Panc1 (cell line): Measurements from ENCODE around the gene CGA. TPM values are rescaled to one million over a fixed set of nuclear protein-coding genes. Genes with fewer than 3 reads are reported as not detected.

Source experiments
- ATAC-seq: fragments of 200-7000 bp; cut with Tn5 transposase; 2 replicates; pipeline ENCODE4 v1.9.1; 2020; ENCODE audit warnings: mild to moderate bottlenecking, moderate library complexity
- BruUV-seq: library from RNA; stranded (reverse); fragments of 400-500 nt; replicated peaks from 2 replicates; lab custom pipeline; 2021; lab: Mats Ljungman, UMichigan
- CTCF ChIA-PET: fragments of 300-600 bp; sonication (Branson Sonifier 250); formaldehyde crosslinking; loops from one replicate; lab custom pipeline; 2022; ENCODE audit warnings: antibody characterized with exemption; lab: Charles Lee
- POLR2A ChIA-PET: fragments of 300-600 bp; sonication (Branson Sonifier 250); formaldehyde crosslinking; loops from one replicate; lab custom pipeline; 2022; ENCODE audit warnings: antibody characterized with exemption; lab: Charles Lee
- DNase-seq: peaks from one replicate; pipeline ENCODE4 v3.0.0-alpha.2; 2010; ENCODE audit warnings: low read depth, low spot score
- H3K27ac ChIP-seq: 2 replicates; pipeline ENCODE4 v1.5.1; 2011; ENCODE audit warnings: mild to moderate bottlenecking, low read length, inconsistent platforms
- H3K27me3 ChIP-seq: fragments of 200-500 bp; sonication (Bioruptor generic); 2 replicates; pipeline ENCODE4 v1.6.0; 2014; ENCODE audit warnings: low read length, inconsistent platforms; ENCODE audit not compliant: control insufficient read depth, insufficient read depth
- H3K36me3 ChIP-seq: fragments of 200-500 bp; sonication (Bioruptor generic); 2 replicates; pipeline ENCODE4 v1.5.1; 2014; ENCODE audit warnings: inconsistent platforms, mild to moderate bottlenecking, low read length, moderate library complexity; ENCODE audit not compliant: control insufficient read depth, insufficient read depth
- H3K4me1 ChIP-seq: 2 replicates; pipeline ENCODE4 v1.5.1; 2011; ENCODE audit warnings: inconsistent platforms, mild to moderate bottlenecking, low read length, moderate library complexity; ENCODE audit not compliant: control insufficient read depth, insufficient read depth
- H3K4me3 ChIP-seq, 2 experiments: 2 replicates each; pipeline ENCODE4 v1.5.1; 2011 to 2012; ENCODE audit warnings: low read depth in 2 of 2, low read length in 2 of 2, mild to moderate bottlenecking in 2 of 2, inconsistent platforms in 1 of 2, moderate library complexity in 1 of 2
- H3K9me3 ChIP-seq: fragments of 200-500 bp; sonication (Bioruptor generic); 2 replicates; pipeline ENCODE4 v1.5.1; 2014; ENCODE audit warnings: low read depth, mild to moderate bottlenecking, inconsistent platforms, low read length, moderate library complexity; ENCODE audit not compliant: control insufficient read depth, insufficient read depth
- CTCF ChIP-seq: fragments of 450-650 bp; IDR thresholded peaks from 2 replicates; pipeline ENCODE4 v1.5.1; 2017; ENCODE audit warnings: mild to moderate bottlenecking
- POLR2AphosphoS5 ChIP-seq: IDR thresholded peaks from 2 replicates; pipeline ENCODE4 v1.6.1; 2012; ENCODE audit warnings: mild to moderate bottlenecking, low read depth, low read length, moderate library complexity
- REST ChIP-seq, 2 experiments: IDR thresholded peaks; 2 replicates each; pipeline ENCODE4 v1.6.1; 2011 to 2012; ENCODE audit warnings: low read depth in 2 of 2, control low read depth in 1 of 2, low read length in 1 of 2, mild to moderate bottlenecking in 1 of 2, moderate library complexity in 1 of 2; ENCODE audit not compliant: insufficient read depth in 1 of 2
- SIN3A ChIP-seq: IDR thresholded peaks from 2 replicates; pipeline ENCODE4 v1.6.1; 2012; ENCODE audit warnings: low read depth, mild to moderate bottlenecking, low read length, moderate library complexity, borderline replicate concordance; ENCODE audit not compliant: insufficient read depth
- TCF7L2 ChIP-seq: IDR thresholded peaks from 2 replicates; pipeline ENCODE4 v1.6.1; 2011; ENCODE audit warnings: mild to moderate bottlenecking, low read depth, low read length, inconsistent platforms
- in situ Hi-C: cut with HindIII; loops from 2 replicates; pipeline ENCODE4 v1.10.0; 2016; ENCODE audit warnings: low sequenced_read_pairs, low pct_unique_long_range_greater_than_20kb
- intact Hi-C: fragments of 100-400 bp; cut with micrococcal nuclease; formaldehyde crosslinking; loops from one replicate; pipeline ENCODE4 v1.10.0; 2022; ENCODE audit not compliant: unreplicated experiment
- total RNA-seq: library from RNA; stranded (reverse); gene quantifications from one replicate; pipeline ENCODE4 v1.2.1, GENCODE V29; 2021; ENCODE audit not compliant: unreplicated experiment

The CGA gene
- total RNA-seq, 1 experiment from 2014 or later: not detected

GRCh38 chr6:87136963-87137362 is 42.1 kb upstream of the CGA start:
- DNase-seq (no peak), ATAC-seq (no peak)
- in situ Hi-C loops (no loop called here), intact Hi-C loops (loop anchor here (5.0 kb wide), 2 partner anchors 100 to 255 kb away; no protein-coding TSS in a partner anchor)
- TF ChIP-seq TCF7L2 (no peak), POLR2AphosphoS5 (no peak), REST (IDR thresholded peaks at IDR 0.05; ENCODE audit: insufficient read depth in 1 of 2, low read depth in 2 of 2, low read length in 1 of 2) (no peak), SIN3A (no peak), CTCF (no peak)
- H3K36me3 ChIP-seq: no peaks in the 10 kb centered on the region
- no peaks in the 10 kb centered on the region for H3K9me3 ChIP-seq
- POLR2A ChIA-PET: no interaction called here
- H3K4me3 ChIP-seq: no peak overlapping the region
- no peak overlapping the region for H3K27ac ChIP-seq
- no TSS peak for BruUV-seq
- no peaks in the 10 kb centered on the region; the same call in 1 of the 2 replicates for H3K27me3 ChIP-seq
- CTCF ChIA-PET: interaction anchor here (0.6 kb wide), 1 partner anchor 904 kb away, joined by 9 read pairs; no protein-coding TSS in a partner anchor
- H3K4me1 ChIP-seq: no peaks in the 10 kb centered on the region

- in situ Hi-C loops (no loop called here), intact Hi-C loops (no loop called here)
- no peak for DNase-seq
Measured at GRCh38 chr6:87127737-87128136, 32.8 kb upstream of the CGA start.

GRCh38 chr6:87126501-87126900 is 31.6 kb upstream of the CGA start:
- Histone ChIP-seq H3K27ac (no peak overlapping the region), H3K36me3 (no peaks in the 10 kb centered on the region), H3K27me3 (peaks cover 2% of the 10 kb centered on the region; the same call in 1 of the 2 replicates), H3K9me3 (no peaks in the 10 kb centered on the region), H3K4me3 (no peak overlapping the region), H3K4me1 (no peaks in the 10 kb centered on the region)
- DNase-seq: no peak
- in situ Hi-C loops: no loop called here
- TF ChIP-seq POLR2AphosphoS5: no peak
- TF ChIP-seq CTCF: no peak
- no peak for TF ChIP-seq TCF7L2
- TF ChIP-seq SIN3A: no peak
- ChIA-PET CTCF (no interaction called here), POLR2A (no interaction called here)
- no TSS peak for BruUV-seq
- no peak for ATAC-seq
- intact Hi-C loops: no loop called here

More at GRCh38 chr6:87127737-87128136, 32.8 kb upstream of the CGA start:
- no peak for TF ChIP-seq TCF7L2
- no peak for TF ChIP-seq POLR2AphosphoS5
- Histone ChIP-seq H3K9me3 (no peaks in the 10 kb centered on the region), H3K27me3 (peaks cover 2% of the 10 kb centered on the region; the same call in 1 of the 2 replicates), H3K36me3 (no peaks in the 10 kb centered on the region), H3K27ac (no peak overlapping the region), H3K4me3 (no peak overlapping the region), H3K4me1 (no peaks in the 10 kb centered on the region)
- ATAC-seq: no peak
- POLR2A ChIA-PET: no interaction called here
- CTCF ChIA-PET: no interaction called here
- no TSS peak for BruUV-seq
